ENCODE measurements around the gene DOCK2. TPM values are rescaled to one million over a fixed set of nuclear protein-coding genes. Genes with fewer than 3 reads are reported as not detected.

Gene DOCK2
- total RNA-seq, 4 donors from 2014 or later, result 2.3 to 11.2 (median 3.2) TPM

DNA sequence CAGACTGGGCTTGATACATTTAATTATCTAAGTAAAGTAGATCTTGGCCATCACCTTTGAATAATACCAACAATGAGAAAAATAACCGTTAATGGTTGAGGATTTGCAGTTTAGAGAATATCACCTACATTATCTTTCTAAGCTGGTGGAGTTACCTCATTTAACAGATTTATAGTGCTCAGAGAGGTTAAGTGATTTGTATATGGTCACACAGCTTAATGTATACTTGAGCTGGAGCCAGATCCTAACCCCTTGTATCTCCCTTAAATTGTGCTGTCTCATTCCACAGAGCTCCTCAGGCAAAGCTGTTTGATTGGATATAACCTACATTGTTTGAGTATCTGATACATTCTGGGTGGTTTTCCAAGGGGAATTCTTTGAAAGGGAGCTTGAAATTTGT, 285.4 kb downstream of the DOCK2 start:
- no peak for DNase-seq (ENCODE audit: low spot score in 2 of 2)
- Histone ChIP-seq H3K36me3 (no peaks in the 10 kb centered on the region), H3K4me1 (peaks cover 4% of the 10 kb centered on the region), H3K9me3 (no peaks in the 10 kb centered on the region), H3K27me3 (no peaks in the 10 kb centered on the region), H3K4me3 (no peak overlapping the region), H3K27ac (no peak overlapping the region)
- TF ChIP-seq POLR2A (IDR thresholded peaks at IDR 0.05) (no peak), CTCF (IDR thresholded peaks at IDR 0.05) (no peak), EP300 (IDR thresholded peaks at IDR 0.05) (no peak)
- WGBS, result 92% methylated on average over 1 of the region's 1 CpG

DNA sequence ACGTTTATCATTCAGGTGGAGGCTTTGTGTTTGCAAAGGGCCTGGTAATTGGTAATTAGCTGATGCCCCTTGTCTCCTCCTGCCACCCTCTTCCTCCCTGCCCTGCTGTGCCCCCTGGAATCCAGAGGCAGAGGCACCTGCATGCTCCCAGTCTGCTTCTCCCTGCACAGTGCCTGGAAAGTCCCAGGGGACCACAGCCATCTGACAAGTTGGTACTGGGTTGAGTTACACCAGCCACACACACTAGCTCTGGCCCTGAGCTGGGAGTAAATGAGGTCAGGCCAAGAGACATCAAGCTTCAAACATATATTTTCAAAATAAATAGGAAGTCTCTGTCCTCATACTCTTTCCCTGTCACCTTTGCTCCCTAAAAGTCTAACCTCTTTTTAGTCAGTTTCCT, 286.9 kb downstream of the DOCK2 start:
- Histone ChIP-seq H3K36me3 (no peaks in the 10 kb centered on the region), H3K4me1 (peaks cover 4% of the 10 kb centered on the region), H3K27ac (no peak overlapping the region), H3K4me3 (no peak overlapping the region), H3K27me3 (no peaks in the 10 kb centered on the region), H3K9me3 (no peaks in the 10 kb centered on the region)
- TF ChIP-seq CTCF (IDR thresholded peaks at IDR 0.05), result no peak
- no peak for TF ChIP-seq EP300 (IDR thresholded peaks at IDR 0.05)
- no peak for TF ChIP-seq POLR2AphosphoS5 (IDR thresholded peaks at IDR 0.05)
- no peak for TF ChIP-seq POLR2A (IDR thresholded peaks at IDR 0.05)
- 60% methylated on average over 1 of the region's 1 CpG for WGBS
- no peak for DNase-seq (ENCODE audit: low spot score in 2 of 2)

DNA sequence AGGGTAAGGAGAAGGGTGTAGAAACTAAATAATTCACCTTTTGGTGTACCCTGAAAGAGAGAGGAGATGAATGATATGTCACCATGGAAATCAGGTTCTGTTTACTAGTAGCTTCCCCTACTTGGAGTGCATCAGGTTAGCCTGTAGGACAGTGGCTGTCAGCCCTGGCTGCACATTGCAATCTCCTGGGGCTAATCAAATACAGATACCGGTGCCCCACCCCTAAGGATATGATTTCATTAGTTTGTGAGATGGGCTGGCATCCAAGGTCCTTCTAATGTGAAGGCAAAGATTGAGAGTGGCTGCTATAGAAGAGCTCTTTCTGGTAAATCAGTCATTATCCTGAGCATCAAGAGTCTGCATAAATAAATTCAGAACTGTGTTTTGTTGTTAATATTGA, 296.1 kb downstream of the DOCK2 start:
- Histone ChIP-seq H3K4me1 (peaks cover 14% of the 10 kb centered on the region), H3K27me3 (no peaks in the 10 kb centered on the region), H3K4me3 (no peak overlapping the region), H3K27ac (no peak overlapping the region), H3K9me3 (no peaks in the 10 kb centered on the region), H3K36me3 (no peaks in the 10 kb centered on the region)
- WGBS, result 7% methylated on average over 1 of the region's 1 CpG
- DNase-seq (ENCODE audit: low spot score in 2 of 2), result no peak
- TF ChIP-seq POLR2AphosphoS5 (IDR thresholded peaks at IDR 0.05) (no peak), EP300 (IDR thresholded peaks at IDR 0.05) (no peak), POLR2A (IDR thresholded peaks at IDR 0.05) (no peak), CTCF (IDR thresholded peaks at IDR 0.05) (no peak)

- no peak for TF ChIP-seq POLR2AphosphoS5 (IDR thresholded peaks at IDR 0.05)
- no peak for TF ChIP-seq EP300 (IDR thresholded peaks at IDR 0.05)
- TF ChIP-seq POLR2A (IDR thresholded peaks at IDR 0.05), result no peak
- no peak for TF ChIP-seq CTCF (IDR thresholded peaks at IDR 0.05)
- Histone ChIP-seq H3K4me3 (no peak overlapping the region), H3K9me3 (no peaks in the 10 kb centered on the region), H3K27me3 (no peaks in the 10 kb centered on the region), H3K27ac (no peak overlapping the region), H3K36me3 (no peaks in the 10 kb centered on the region), H3K4me1 (peaks cover 14% of the 10 kb centered on the region)
- no peak for DNase-seq (ENCODE audit: low spot score in 2 of 2)
- 53% methylated on average over 7 of the region's 7 CpGs for WGBS
Observed at GRCh38 chr5:169933616-169934015, 296.5 kb downstream of the DOCK2 start.

DNA sequence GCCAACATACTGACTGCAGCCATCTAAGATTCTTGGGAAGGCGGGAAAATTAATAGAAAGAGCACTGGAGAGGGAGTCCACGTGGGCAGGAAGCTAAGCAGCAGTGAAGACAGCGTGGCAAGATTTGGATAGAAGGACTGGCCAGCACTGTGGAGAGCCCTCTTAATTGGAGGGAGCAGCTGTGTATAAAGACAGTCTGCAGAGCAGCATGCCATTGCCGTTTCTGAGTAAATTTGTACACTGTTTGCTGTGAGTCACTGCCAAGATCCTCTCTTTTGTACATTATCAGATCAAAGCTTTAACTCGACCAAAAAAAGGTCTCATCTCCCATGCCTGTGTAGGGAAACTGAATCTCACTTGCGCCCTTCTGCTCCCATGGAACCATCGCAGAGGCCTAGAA, 297.9 kb downstream of the DOCK2 start:
- no peak overlapping the region for H3K27ac ChIP-seq
- WGBS, result 71% methylated on average over 7 of the region's 7 CpGs
- TF ChIP-seq POLR2AphosphoS5 (IDR thresholded peaks at IDR 0.05), result no peak
- TF ChIP-seq POLR2A (IDR thresholded peaks at IDR 0.05), result no peak
- TF ChIP-seq CTCF (IDR thresholded peaks at IDR 0.05), result no peak
- no peak for TF ChIP-seq EP300 (IDR thresholded peaks at IDR 0.05)
- DNase-seq (ENCODE audit: low spot score in 2 of 2), result no peak
- H3K9me3 ChIP-seq, result no peaks in the 10 kb centered on the region
- no peaks in the 10 kb centered on the region for H3K36me3 ChIP-seq
- H3K4me1 ChIP-seq, result peaks cover 14% of the 10 kb centered on the region
- no peaks in the 10 kb centered on the region for H3K27me3 ChIP-seq
- H3K4me3 ChIP-seq, result no peak overlapping the region
